Transverse colon (tissue), 4 donors: ENCODE data around the gene LMTK2. TPM values are rescaled to one million over a fixed set of nuclear protein-coding genes. Genes with fewer than 3 reads are reported as not detected.
A peak's percentile ranks its signal among the peaks of the same experiment; 100 is the strongest.

ENCODE experiments used
- DNase-seq: peaks from one replicate; pipeline ENCODE4 v3.0.0-alpha.2; 2019
- H3K27ac ChIP-seq, 4 donors: fragments of 200-600 bp; sonication (generic); 2 replicates each; pipeline ENCODE4 v1.5.1; 2016 to 2018; ENCODE audit warnings: inconsistent platforms in 4 of 4
- H3K27me3 ChIP-seq: fragments of 200-600 bp; sonication (generic); 2 replicates; pipeline ENCODE4 v1.5.1; 2017; ENCODE audit warnings: inconsistent platforms
- H3K36me3 ChIP-seq, 4 donors: fragments of 200-600 bp; sonication (generic); 2 replicates each; pipeline ENCODE4 v1.5.1; 2017 to 2019; ENCODE audit warnings: inconsistent platforms in 4 of 4
- H3K4me1 ChIP-seq, 4 donors: fragments of 200-600 bp; sonication (generic); 2 replicates each; pipeline ENCODE4 v1.5.1; 2017 to 2020; ENCODE audit warnings: inconsistent platforms in 4 of 4
- H3K4me3 ChIP-seq, 4 donors: fragments of 200-600 bp; sonication (generic); 1 replicate in 1 of 4; 2 replicates in 3 of 4; pipeline versions ENCODE4 v1.5.1 to v1.6.1; 2017 to 2019; ENCODE audit warnings: inconsistent platforms in 4 of 4
- H3K9me3 ChIP-seq, 2 donors: fragments of 200-600 bp; sonication (generic); 2 replicates each; pipeline ENCODE4 v1.5.1; 2017 to 2019; ENCODE audit warnings: inconsistent platforms in 2 of 2
- CTCF ChIP-seq, 5 experiments: fragments of 200-600 bp in 3 of 5; fragments of 450-650 bp in 2 of 5; sonication (generic) in 3 of 5; IDR thresholded peaks; 1 replicate in 2 of 5; 2 replicates in 3 of 5; pipeline ENCODE4 v1.5.1; 2016 to 2017; ENCODE audit warnings: antibody characterized with exemption in 5 of 5, inconsistent platforms in 3 of 5, mild to moderate bottlenecking in 2 of 5, moderate library complexity in 1 of 5
- EP300 ChIP-seq: sonication (generic); formaldehyde crosslinking; IDR thresholded peaks from one replicate; pipeline ENCODE4 v1.6.1; 2017; ENCODE audit warnings: antibody characterized with exemption, low read depth
- POLR2A ChIP-seq: fragments of 450-650 bp; IDR thresholded peaks from one replicate; pipeline ENCODE4 v1.6.1; 2016; ENCODE audit warnings: antibody characterized with exemption, mild to moderate bottlenecking, moderate library complexity
- POLR2AphosphoS5 ChIP-seq, 3 donors: sonication (generic); formaldehyde crosslinking; IDR thresholded peaks; one replicate each; pipeline ENCODE4 v1.6.1; 2016; ENCODE audit warnings: antibody characterized with exemption in 3 of 3
- WGBS, 2 donors: methylation state at CpG; one replicate each; pipeline ENCODE4 v1.1.5; 2018; ENCODE audit warnings: low coverage in 1 of 2; 5-methylcytosine and 5-hydroxymethylcytosine counted together
- in situ Hi-C, 4 donors: fragments of 200-750 bp; cut with MboI; loops; one replicate each; pipeline versions ENCODE4 v1.15.0 to v1.15.1; 2017; ENCODE audit warnings: low sequenced_read_pairs in 3 of 4, low pct_ligation_motif_present in 1 of 4, low pct_unique_long_range_greater_than_20kb in 1 of 4
- intact Hi-C: fragments of 100-400 bp; cut with DNase I; formaldehyde crosslinking; loops from one replicate; pipeline ENCODE4 v1.15.1; 2023; ENCODE audit warnings: low total_unique reads
- total RNA-seq, 4 donors: library from RNA; depleted of rRNA; stranded (reverse); fragments of >200 nt; gene quantifications; one replicate each; pipeline ENCODE4 v1.1.0, GENCODE V29; 2016

The LMTK2 gene
- total RNA-seq, 4 donors from 2014 or later, result 51.6 to 106 (median 62.2) TPM

- Histone ChIP-seq H3K4me3 (no peak overlapping the region), H3K36me3 (peaks cover 0 to 5% (median 0%) of the 10 kb centered on the region in 4 donors), H3K27ac (no peak overlapping the region), H3K4me1 (peaks cover 0 to 36% (median 14%) of the 10 kb centered on the region in 4 donors), H3K27me3 (no peaks in the 10 kb centered on the region), H3K9me3 (no peaks in the 10 kb centered on the region)
- in situ Hi-C loops (loop anchor here in 2 of 4 donors (10.0 to 25.0 kb wide), 2 partner anchors 143 to 155 kb away; no protein-coding TSS in a partner anchor), intact Hi-C loops (loop anchor here (5.0 kb wide), 2 partner anchors 60 to 145 kb away; partner anchors contain the start of gene LMTK2)
- TF ChIP-seq CTCF (IDR thresholded peaks at IDR 0.05) (no peak), POLR2AphosphoS5 (IDR thresholded peaks at IDR 0.05) (no peak), POLR2A (no peak), EP300 (no peak)
- WGBS, 2 donors, result 91 to 100% methylated on average over 3 to 15 of the region's 15 CpGs
- DNase-seq, result no peak
Observed at GRCh38 chr7:98167653-98168052, 61.0 kb downstream of the LMTK2 start.

- no peaks in the 10 kb centered on the region for H3K9me3 ChIP-seq
- DNase-seq, result peak; percentile 76
- 65 to 74% methylated on average over 13 to 17 of the region's 17 CpGs for WGBS, 2 donors
- TF ChIP-seq EP300, result no peak
- no peak for TF ChIP-seq POLR2A
- TF ChIP-seq CTCF (IDR thresholded peaks at IDR 0.05), result peak; percentile 82 to 88 (median 87)
- TF ChIP-seq POLR2AphosphoS5 (IDR thresholded peaks at IDR 0.05), result no peak
- H3K4me1 ChIP-seq, result peaks cover 0 to 31% (median 11%) of the 10 kb centered on the region in 4 donors
- no peak overlapping the region for H3K4me3 ChIP-seq
- peaks cover 0 to 5% (median 0%) of the 10 kb centered on the region in 4 donors for H3K36me3 ChIP-seq
- intact Hi-C loops, result loop anchor here (5.0 kb wide), 2 partner anchors 61 to 146 kb away; partner anchors contain the start of gene LMTK2
- in situ Hi-C loops, result loop anchor here in 2 of 4 donors (10.0 to 25.0 kb wide), 2 partner anchors 144 to 156 kb away; no protein-coding TSS in a partner anchor
- H3K27ac ChIP-seq, result no peak overlapping the region
- H3K27me3 ChIP-seq, result no peaks in the 10 kb centered on the region
Observed at GRCh38 chr7:98168181-98168903, 61.7 kb downstream of the LMTK2 start.

GRCh38 chr7:98168904-98169621 is 62.4 kb downstream of the LMTK2 start:
- Histone ChIP-seq H3K27ac (no peak overlapping the region), H3K4me3 (no peak overlapping the region), H3K27me3 (no peaks in the 10 kb centered on the region), H3K9me3 (no peaks in the 10 kb centered on the region), H3K36me3 (peaks cover 0 to 5% (median 0%) of the 10 kb centered on the region in 4 donors), H3K4me1 (peaks cover 0 to 24% (median 4%) of the 10 kb centered on the region in 4 donors)
- intact Hi-C loops (loop anchor here (5.0 kb wide), 2 partner anchors 62 to 147 kb away; partner anchors contain the start of gene LMTK2), in situ Hi-C loops (loop anchor here in 2 of 4 donors (10.0 to 25.0 kb wide), 2 partner anchors 144 to 157 kb away; no protein-coding TSS in a partner anchor)
- peak in 2 of 5 experiments; percentile 3 to 13 for TF ChIP-seq CTCF (IDR thresholded peaks at IDR 0.05)
- no peak for TF ChIP-seq POLR2AphosphoS5 (IDR thresholded peaks at IDR 0.05)
- no peak for DNase-seq
- WGBS, 2 donors, result 89 to 93% methylated on average over 3 to 5 of the region's 5 CpGs

GRCh38 chr7:98170966-98171365 is 64.3 kb downstream of the LMTK2 start:
- Histone ChIP-seq H3K36me3 (peaks cover 0 to 5% (median 0%) of the 10 kb centered on the region in 4 donors), H3K9me3 (no peaks in the 10 kb centered on the region), H3K4me3 (no peak overlapping the region), H3K27me3 (no peaks in the 10 kb centered on the region), H3K4me1 (peaks cover 0 to 7% (median 0%) of the 10 kb centered on the region in 4 donors), H3K27ac (no peak overlapping the region)
- intact Hi-C loops, result no loop called here
- WGBS, 2 donors, result 90 to 94% methylated on average over 4 to 8 of the region's 8 CpGs
- TF ChIP-seq EP300 (no peak), POLR2A (no peak), CTCF (IDR thresholded peaks at IDR 0.05) (no peak), POLR2AphosphoS5 (IDR thresholded peaks at IDR 0.05) (no peak)
- in situ Hi-C loops, result loop anchor here in 2 of 4 donors (5.0 to 25.0 kb wide), 2 partner anchors 149 to 159 kb away; no protein-coding TSS in a partner anchor
- no peak for DNase-seq
